ENCODE measurements around the gene FBRS. TPM values are rescaled to one million over a fixed set of nuclear protein-coding genes. Genes with fewer than 3 reads are reported as not detected.

FBRS gene
- total and polyA plus RNA-seq, 2 of the 13 experiments (the other 11 are each of a cell fraction or from before 2014, with no cell fraction given) = 13.7 to 16.2 TPM

- TF ChIP-seq SRSF1 (optimal IDR thresholded peaks at IDR 0.05; ENCODE audit: low read depth, low read length) (peak; percentile 77), ZUFSP (CRISPR knock-in tag; IDR thresholded peaks at IDR 0.05; ENCODE audit: borderline replicate concordance) (no peak), HOXD1 (CRISPR knock-in tag; IDR thresholded peaks at IDR 0.05) (peak; percentile 57; the same call in 1 of the 2 replicates), ZFP36 (IDR thresholded peaks at IDR 0.05; ENCODE audit: borderline replicate concordance, low read depth, low read length, partially characterized antibody) (no peak), AKNA (CRISPR knock-in tag; IDR thresholded peaks at IDR 0.05; ENCODE audit: borderline replicate concordance) (no peak), ETV6 (CRISPR knock-in tag; conservative IDR thresholded peaks at IDR 0.05) (no peak), GLI4 (CRISPR knock-in tag; IDR thresholded peaks at IDR 0.05; ENCODE audit: borderline replicate concordance) (no peak), PLRG1 (conservative IDR thresholded peaks at IDR 0.05) (no peak), CREBL2 (CRISPR knock-in tag; IDR thresholded peaks at IDR 0.05; ENCODE audit: borderline replicate concordance) (no peak), CENPX (CRISPR knock-in tag; IDR thresholded peaks at IDR 0.05) (no peak), CENPT (CRISPR knock-in tag; IDR thresholded peaks at IDR 0.05; ENCODE audit: low read depth) (no peak), MIER3 (CRISPR knock-in tag; IDR thresholded peaks at IDR 0.05; ENCODE audit: borderline replicate concordance) (peak; percentile 24; the same call in 1 of the 2 replicates), ZNF619 (CRISPR knock-in tag; IDR thresholded peaks at IDR 0.05) (no peak), DNMT1 (CRISPR knock-in tag; IDR thresholded peaks at IDR 0.05) (no peak), HNF4A (CRISPR knock-in tag; IDR thresholded peaks at IDR 0.05) (no peak), MEIS2 (CRISPR knock-in tag; IDR thresholded peaks at IDR 0.05) (peak; percentile 17; the same call in 1 of the 2 replicates), NR2F6 (IDR thresholded peaks at IDR 0.05) (peak; percentile 42; the same call in 1 of the 2 replicates), NR2F6 (CRISPR knock-in tag; IDR thresholded peaks at IDR 0.05) (no peak; the same call in 1 of the 2 replicates), ZNF674 (CRISPR knock-in tag; IDR thresholded peaks at IDR 0.05; ENCODE audit: low read depth) (no peak)
- TF ChIP-seq, protein P1, sequence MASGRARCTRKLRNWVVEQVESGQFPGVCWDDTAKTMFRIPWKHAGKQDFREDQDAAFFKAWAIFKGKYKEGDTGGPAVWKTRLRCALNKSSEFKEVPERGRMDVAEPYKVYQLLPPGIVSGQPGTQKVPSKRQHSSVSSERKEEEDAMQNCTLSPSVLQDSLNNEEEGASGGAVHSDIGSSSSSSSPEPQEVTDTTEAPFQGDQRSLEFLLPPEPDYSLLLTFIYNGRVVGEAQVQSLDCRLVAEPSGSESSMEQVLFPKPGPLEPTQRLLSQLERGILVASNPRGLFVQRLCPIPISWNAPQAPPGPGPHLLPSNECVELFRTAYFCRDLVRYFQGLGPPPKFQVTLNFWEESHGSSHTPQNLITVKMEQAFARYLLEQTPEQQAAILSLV (CRISPR knock-in tag; IDR thresholded peaks at IDR 0.05; ENCODE audit: borderline replicate concordance) = peak; percentile 83; the same call in 1 of the 2 replicates
- TF ChIP-seq, protein P2, sequence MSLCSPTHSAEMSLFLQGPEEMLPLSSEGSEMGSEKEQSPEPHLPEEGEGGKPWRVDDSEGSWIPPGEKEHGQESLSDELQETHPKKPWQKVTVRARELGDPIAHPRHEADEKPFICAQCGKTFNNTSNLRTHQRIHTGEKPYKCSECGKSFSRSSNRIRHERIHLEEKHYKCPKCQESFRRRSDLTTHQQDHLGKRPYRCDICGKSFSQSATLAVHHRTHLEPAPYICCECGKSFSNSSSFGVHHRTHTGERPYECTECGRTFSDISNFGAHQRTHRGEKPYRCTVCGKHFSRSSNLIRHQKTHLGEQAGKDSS (CRISPR knock-in tag; IDR thresholded peaks at IDR 0.05; ENCODE audit: borderline replicate concordance, low read depth) = peak; percentile 81; the same call in 1 of the 2 replicates
Measured at GRCh38 chr16:30650369-30651123, 7.7 kb upstream of the FBRS start, which contains the start of gene PRR14 (continued).
